Endothelial cell of umbilical vein (primary cell): ENCODE results near the gene EIF3K. TPM values are rescaled to one million over a fixed set of nuclear protein-coding genes. Genes with fewer than 3 reads are reported as not detected.
A peak's percentile ranks its signal among the peaks of the same experiment; 100 is the strongest.

Experiments used
- BruUV-seq: library from RNA; stranded (reverse); fragments of 400-500 nt; replicated peaks from 2 replicates; lab custom pipeline; 2021; lab: Mats Ljungman, UMichigan
- CTCF ChIA-PET: fragments of 300-600, 350-600 bp; sonication (Branson Sonifier 250); formaldehyde crosslinking; loops from one replicate; lab custom pipeline; 2021; ENCODE audit warnings: antibody characterized with exemption, inconsistent platforms; lab: Charles Lee
- POLR2A ChIA-PET: fragments of 300-600, 350-600 bp; sonication (Branson Sonifier 250); formaldehyde crosslinking; loops from one replicate; lab custom pipeline; 2021; ENCODE audit warnings: antibody characterized with exemption, inconsistent platforms; lab: Charles Lee
- DNase-seq: peaks from one replicate; pipeline ENCODE4 v3.0.0-alpha.2; 2011; ENCODE audit warnings: low read depth, low spot score
- FAIRE-seq: peaks from 2 replicates; lab custom pipeline; 2011; peaks lifted over from hg19 to GRCh38; lab: Jason Lieb, UNC
- H2AFZ ChIP-seq: 2 replicates; pipeline ENCODE4 v1.6.0; 2012; ENCODE audit warnings: low read depth, low read length, control low read depth, inconsistent platforms
- H3K27ac ChIP-seq: 2 replicates; pipeline ENCODE4 v1.5.1; 2011; ENCODE audit warnings: low read depth, mild to moderate bottlenecking, control low read depth, low read length, moderate library complexity; ENCODE audit not compliant: insufficient read depth
- H3K27me3 ChIP-seq, 2 experiments: 2 replicates each; pipeline versions ENCODE4 v1.6.0 to v1.6.1; 2011; ENCODE audit warnings: low read length in 2 of 2, mixed read lengths in 1 of 2; ENCODE audit not compliant: control insufficient read depth in 2 of 2, insufficient read depth in 2 of 2
- H3K36me3 ChIP-seq, 2 experiments: 2 replicates in 1 of 2; 3 replicates in 1 of 2; pipeline ENCODE4 v1.5.1; 2011; ENCODE audit warnings: low read length in 2 of 2, mild to moderate bottlenecking in 1 of 2, moderate library complexity in 1 of 2; ENCODE audit not compliant: control insufficient read depth in 2 of 2, insufficient read depth in 2 of 2; ENCODE audit errors: extremely low read depth in 1 of 2
- H3K4me1 ChIP-seq: 3 replicates; pipeline ENCODE4 v1.5.1; 2011; ENCODE audit warnings: mild to moderate bottlenecking, low read length; ENCODE audit not compliant: control insufficient read depth, insufficient read depth; ENCODE audit errors: extremely low read depth
- H3K4me2 ChIP-seq: 2 replicates; pipeline ENCODE4 v1.6.1; 2011; ENCODE audit warnings: low read length, control low read depth, mixed read lengths; ENCODE audit not compliant: insufficient read depth
- H3K4me3 ChIP-seq, 3 experiments: fragments of 200-600 bp in 1 of 3; sonication (generic), shearing (Covaris generic) in 1 of 3; replicated peaks in 1 of 3; 2 replicates each; pipeline ENCODE4 v1.5.1; 2011 to 2016; ENCODE audit warnings: control low read depth in 3 of 3, low read length in 3 of 3, mild to moderate bottlenecking in 2 of 3, inconsistent platforms in 1 of 3, low read depth in 1 of 3, moderate library complexity in 1 of 3; ENCODE audit not compliant: insufficient read depth in 1 of 3
- H3K79me2 ChIP-seq: 2 replicates; pipeline ENCODE4 v1.6.0; 2012; ENCODE audit warnings: low read length, inconsistent platforms; ENCODE audit not compliant: control insufficient read depth, insufficient read depth
- H3K9ac ChIP-seq: replicated peaks from 2 replicates; pipeline ENCODE3; 2011; ENCODE audit warnings: low read length, control low read depth; ENCODE audit not compliant: insufficient read depth; ENCODE audit errors: extremely low read depth
- H3K9me1 ChIP-seq: replicated peaks from 3 replicates; pipeline ENCODE4 v1.6.0; 2011; ENCODE audit warnings: mild to moderate bottlenecking, low read length; ENCODE audit not compliant: control insufficient read depth, insufficient read depth; ENCODE audit errors: extremely low read depth
- H3K9me3 ChIP-seq: replicated peaks from 2 replicates; pipeline ENCODE4 v1.5.1; 2012; ENCODE audit warnings: low read length, inconsistent platforms; ENCODE audit not compliant: control insufficient read depth, insufficient read depth
- H4K20me1 ChIP-seq: replicated peaks from 2 replicates; pipeline ENCODE3; 2011; ENCODE audit warnings: mild to moderate bottlenecking, low read length; ENCODE audit not compliant: control insufficient read depth, insufficient read depth; ENCODE audit errors: extremely low read depth
- CTCF ChIP-seq, 2 donors: IDR thresholded peaks; 1 replicate in 1 of 2; 2 replicates in 1 of 2; pipeline ENCODE4 v1.5.1; 2011; ENCODE audit warnings: low read length in 2 of 2, mild to moderate bottlenecking in 2 of 2, moderate library complexity in 2 of 2, control low read depth in 1 of 2, inconsistent platforms in 1 of 2, low read depth in 1 of 2; ENCODE audit not compliant: insufficient read depth in 1 of 2; ENCODE audit errors: extremely low read depth in 1 of 2
- EZH2 ChIP-seq: IDR thresholded peaks from 2 replicates; pipeline ENCODE4 v1.6.1; 2012; ENCODE audit warnings: borderline replicate concordance, low read depth, mild to moderate bottlenecking, moderate library complexity, low read length, inconsistent platforms; ENCODE audit not compliant: severe bottlenecking
- FOS ChIP-seq: IDR thresholded peaks from 2 replicates; pipeline ENCODE4 v1.6.1; 2011; ENCODE audit warnings: mild to moderate bottlenecking, low read length, moderate library complexity, borderline replicate concordance; ENCODE audit not compliant: insufficient read depth
- GATA2 ChIP-seq: IDR thresholded peaks from 2 replicates; pipeline ENCODE4 v1.7.0; 2011; ENCODE audit warnings: low read depth, mild to moderate bottlenecking, moderate library complexity, mixed read lengths, low read length; ENCODE audit not compliant: insufficient read length, insufficient read depth
- JUN ChIP-seq: IDR thresholded peaks from 2 replicates; pipeline ENCODE4 v1.6.1; 2011; ENCODE audit warnings: borderline replicate concordance, low read depth; ENCODE audit not compliant: insufficient read length, insufficient read depth
- MAX ChIP-seq: IDR thresholded peaks from 2 replicates; pipeline ENCODE4 v1.6.1; 2011; ENCODE audit not compliant: insufficient read depth, insufficient read length
- MYC ChIP-seq: IDR thresholded peaks from one replicate; pipeline ENCODE4 v1.6.1; 2011; ENCODE audit warnings: mild to moderate bottlenecking, low read depth, low read length
- POLR2A ChIP-seq: IDR thresholded peaks from 2 replicates; pipeline ENCODE4 v1.6.1; 2012; ENCODE audit warnings: low read depth, mild to moderate bottlenecking, control low read depth, low read length
- POLR2AphosphoS5 ChIP-seq: IDR thresholded peaks from 2 replicates; pipeline ENCODE4 v1.6.1; 2012; ENCODE audit warnings: low read depth, mild to moderate bottlenecking, control low read depth, low read length, moderate library complexity; ENCODE audit not compliant: insufficient read depth
- dilution Hi-C: fragments of 300-500 bp; cut with MboI; formaldehyde crosslinking; loops from one replicate; pipeline ENCODE4 v1.15.0; 2019; ENCODE audit warnings: low sequenced_read_pairs; ENCODE audit not compliant: extremely low pct_ligation_motif_present
- intact Hi-C: fragments of 100-400 bp; cut with micrococcal nuclease; formaldehyde crosslinking; loops from one replicate; pipeline ENCODE4 v1.10.0; 2022
- polyA plus RNA-seq, 4 experiments: library from polyadenylated mRNA; depleted of rRNA in 3 of 4; stranded (reverse) in 3 of 4; unstranded in 1 of 4; fragments of >200 nt; gene quantifications; 2 replicates each; pipeline versions ENCODE4 v1.2.1 to v1.2.3, GENCODE V29; 2011 to 2012; ENCODE audit warnings: missing spikeins in 1 of 4
- total RNA-seq: library from RNA; stranded (reverse); gene quantifications from 2 replicates; pipeline ENCODE4 v1.2.3, GENCODE V29; 2021

EIF3K gene
- total and polyA plus RNA-seq, 2 donors (not counting 3 experiments of a cell fraction or from before 2014, with no cell fraction given), result 267 to 584 TPM

GRCh38 chr19:38655148-38655824 lies 36.3 kb downstream of the EIF3K start:
- dilution Hi-C loops, result no loop called here
- Histone ChIP-seq H4K20me1 (no peaks in the 10 kb centered on the region), H3K4me1 (peaks cover 86% of the 10 kb centered on the region), H3K9me3 (no peaks in the 10 kb centered on the region), H3K27me3 (no peaks in the 10 kb centered on the region), H3K9me1 (no peaks in the 10 kb centered on the region), H3K36me3 (no peaks in the 10 kb centered on the region), H3K9ac (peak overlapping the region; percentile 23), H3K27ac (peak overlapping the region; percentile 54), H2AFZ (no peak overlapping the region), H3K4me2 (peak overlapping the region; percentile 9), H3K4me3 (no peak overlapping the region), H3K79me2 (peaks cover 100% of the 10 kb centered on the region)
- no peak for TF ChIP-seq MAX
- no peak for TF ChIP-seq JUN
- no peak for TF ChIP-seq CTCF (IDR thresholded peaks at IDR 0.05; ENCODE audit: extremely low read depth in 1 of 2, insufficient read depth in 1 of 2, low read depth in 1 of 2, low read length in 2 of 2)
- TF ChIP-seq EZH2, result no peak
- no peak for TF ChIP-seq GATA2
- no peak for TF ChIP-seq POLR2AphosphoS5
- no peak for TF ChIP-seq FOS
- no peak for TF ChIP-seq POLR2A
- TF ChIP-seq MYC, result no peak
- ChIA-PET CTCF (interaction anchor here (1.1 to 1.4 kb wide), 2 partner anchors 18 to 21 kb away, joined by 3 to 4 read pairs; no protein-coding TSS in a partner anchor), POLR2A (no interaction called here)
- FAIRE-seq (peak; percentile 12), DNase-seq (no peak)
- intact Hi-C loops, result no loop called here
- no TSS peak for BruUV-seq
